HG02852 (cell line): ENCODE measurements around the gene ABHD17A.
A peak's percentile ranks its signal among the peaks of the same experiment; 100 is the strongest.

Source experiments
- ATAC-seq: cut with Tn5 transposase; IDR thresholded peaks from one replicate; pipeline ENCODE4 v1.9.1; 2021; ENCODE audit warnings: mild to moderate bottlenecking, moderate library complexity; ENCODE audit not compliant: unreplicated experiment

ABHD17A gene

GRCh38 chr19:1854542-1855039 is 30.7 kb downstream of the ABHD17A start:
- no peak for ATAC-seq

GRCh38 chr19:1854039-1854541 is 31.2 kb downstream of the ABHD17A start:
- ATAC-seq = no peak

- ATAC-seq = no peak
Observed at GRCh38 chr19:1853295-1854038, 31.8 kb downstream of the ABHD17A start.

- no peak for ATAC-seq
Observed at GRCh38 chr19:1852581-1853128, 32.6 kb downstream of the ABHD17A start.

GRCh38 chr19:1851654-1852580 is 33.4 kb downstream of the ABHD17A start:
- ATAC-seq = no peak

- ATAC-seq = no peak
Observed at GRCh38 chr19:1850809-1851653, 34.3 kb downstream of the ABHD17A start.

GRCh38 chr19:1849886-1850398 is 35.4 kb downstream of the ABHD17A start:
- ATAC-seq = no peak

GRCh38 chr19:1849132-1849474 is 36.2 kb downstream of the ABHD17A start:
- ATAC-seq = no peak

GRCh38 chr19:1848399-1849131 is 36.7 kb downstream of the ABHD17A start, which contains the start of gene REXO1:
Gene REXO1, minus strand, starts transcription at chr19:1848483. Its CDS starts 125 bp downstream, at chr19:1848358.
- ATAC-seq = peak; percentile 57

GRCh38 chr19:1847684-1848398 is 37.5 kb downstream of the ABHD17A start:
- peak; percentile 27 for ATAC-seq

GRCh38 chr19:1847348-1847683 is 38.0 kb downstream of the ABHD17A start:
- ATAC-seq = no peak

GRCh38 chr19:1846517-1847204 is 38.6 kb downstream of the ABHD17A start:
- ATAC-seq = no peak

- ATAC-seq = no peak
Observed at GRCh38 chr19:1845642-1846041, 39.7 kb downstream of the ABHD17A start.

GRCh38 chr19:1845125-1845515 is 40.2 kb downstream of the ABHD17A start:
- no peak for ATAC-seq

GRCh38 chr19:1844513-1845124 is 40.7 kb downstream of the ABHD17A start:
- no peak for ATAC-seq

- ATAC-seq = no peak
Observed at GRCh38 chr19:1843646-1844394, 41.5 kb downstream of the ABHD17A start.

- ATAC-seq = no peak
Observed at GRCh38 chr19:1843116-1843515, 42.2 kb downstream of the ABHD17A start.
